HG03558 (cell line): ENCODE results near the gene PRR15L.
"Not testable (repeated sequence)": the region's sequence is repeated elsewhere in the genome, so short reads cannot be mapped to it uniquely, and the experiment has no call there.

Source experiments
- ATAC-seq: cut with Tn5 transposase; IDR thresholded peaks from one replicate; pipeline ENCODE4 v1.9.1; 2021; ENCODE audit warnings: moderate number of reproducible peaks; ENCODE audit not compliant: unreplicated experiment; ENCODE audit errors: extremely low read depth

PRR15L gene

GRCh38 chr17:47989700-47990099, 32.0 kb upstream of the PRR15L start:
- no peak for ATAC-seq

- no peak for ATAC-seq
These were observed 31.5 kb upstream of the PRR15L start for GRCh38 chr17:47989159-47989558.

- ATAC-seq = not testable (repeated sequence)
These were observed 30.8 kb upstream of the PRR15L start for GRCh38 chr17:47988445-47988844.

- no peak for ATAC-seq
These were observed 29.7 kb upstream of the PRR15L start for GRCh38 chr17:47987240-47987835.

DNA sequence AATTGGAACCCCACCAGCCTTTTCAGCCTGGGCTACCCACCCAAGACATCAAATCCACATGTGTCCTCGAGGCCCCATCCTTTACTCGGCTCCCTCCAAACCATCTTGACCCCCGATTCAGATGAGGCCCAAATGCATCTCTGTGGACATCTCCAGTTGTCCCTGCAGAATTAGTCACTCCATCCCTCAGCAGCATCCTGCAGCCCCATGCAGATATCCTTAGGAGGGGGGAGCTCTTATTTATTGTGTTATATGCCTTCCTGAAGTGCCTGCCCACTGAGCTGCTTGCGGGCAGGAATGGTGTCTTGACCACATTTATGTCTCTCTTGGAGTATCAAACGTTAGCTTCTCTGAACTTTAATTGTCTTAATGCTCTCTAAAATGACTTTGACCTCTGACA, 28.8 kb upstream of the PRR15L start:
- no peak for ATAC-seq

DNA sequence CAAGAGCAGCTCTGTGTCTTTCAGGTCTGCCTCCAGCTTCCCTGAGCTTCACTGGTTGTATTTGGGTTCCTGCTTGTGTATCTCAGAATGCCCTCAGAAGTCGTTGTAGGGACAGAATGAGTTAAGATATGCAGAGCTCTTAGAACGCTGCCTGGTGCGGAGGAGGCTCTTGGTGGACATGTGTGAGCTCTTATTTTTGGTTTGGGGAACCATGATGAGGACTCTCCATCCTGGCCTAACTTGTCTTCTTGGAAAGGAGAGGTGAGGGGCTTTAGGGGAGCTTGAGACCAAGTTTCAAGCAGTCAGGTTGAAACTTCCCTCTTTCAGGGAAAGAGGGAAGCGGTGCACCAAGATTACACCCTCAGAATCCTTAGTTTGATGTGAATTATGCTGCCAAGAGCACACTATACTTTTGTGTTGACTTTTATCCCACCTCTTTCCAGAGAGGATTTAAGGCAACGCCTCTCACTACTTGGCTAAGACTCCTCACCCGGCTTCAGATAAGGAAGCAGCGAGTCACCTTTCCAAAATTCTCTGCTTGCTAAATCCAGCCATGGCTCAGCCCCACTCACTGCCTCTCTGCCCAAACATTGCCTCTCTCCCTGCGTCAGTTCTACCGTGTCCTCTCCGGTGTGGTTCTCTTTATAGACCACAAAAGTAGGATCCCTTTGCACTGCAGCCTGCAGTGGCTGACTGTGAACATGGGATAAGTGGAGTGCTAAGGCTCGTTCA, 26.0 kb upstream of the PRR15L start:
- ATAC-seq = no peak

GRCh38 chr17:47982645-47983390, 25.1 kb upstream of the PRR15L start:
- ATAC-seq = no peak

DNA sequence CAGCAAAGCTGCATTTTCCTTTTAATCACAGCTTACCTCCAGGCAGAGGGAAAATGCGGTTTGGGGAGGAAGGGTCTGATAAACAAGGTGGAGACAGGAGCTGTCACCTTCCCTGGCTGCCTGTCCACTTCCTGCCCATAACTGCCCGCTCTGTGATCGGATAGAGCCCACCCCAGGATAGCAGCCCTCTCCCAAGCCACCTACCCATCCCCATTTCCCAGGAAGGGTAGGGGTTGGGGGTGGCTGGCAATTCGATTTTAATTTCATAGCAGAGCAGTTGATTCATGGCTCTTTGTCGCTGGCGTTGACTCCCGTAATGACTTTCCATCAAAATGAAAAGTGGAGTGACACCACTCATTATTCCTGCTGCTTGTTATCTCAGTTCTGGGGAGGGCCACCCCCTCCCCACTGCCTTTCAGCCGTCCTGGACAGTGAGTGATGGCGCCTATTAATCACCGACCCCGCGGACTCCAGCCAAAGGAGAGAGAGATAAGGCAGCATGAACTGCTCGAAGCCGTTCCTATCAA, 24.5 kb upstream of the PRR15L start:
- no peak for ATAC-seq

DNA sequence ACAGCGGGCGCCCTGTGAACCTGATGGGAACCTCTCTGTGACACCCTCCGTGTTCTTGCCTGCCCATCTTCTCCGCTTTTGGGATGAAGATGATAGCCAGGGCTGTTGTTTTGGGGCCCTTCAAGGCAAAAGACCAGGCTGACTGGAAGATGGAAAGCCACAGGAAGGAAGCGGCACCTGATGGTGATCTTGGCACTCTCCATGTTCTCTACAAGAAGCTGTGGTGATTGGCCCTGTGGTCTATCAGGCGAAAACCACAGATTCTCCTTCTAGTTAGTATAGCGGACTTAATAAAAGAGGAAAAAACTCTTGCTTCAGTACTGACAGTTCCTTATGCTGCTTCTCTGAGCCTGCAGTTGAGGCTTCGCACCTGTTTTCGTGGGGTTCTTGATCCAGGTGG, 23.8 kb upstream of the PRR15L start:
- ATAC-seq = no peak

DNA sequence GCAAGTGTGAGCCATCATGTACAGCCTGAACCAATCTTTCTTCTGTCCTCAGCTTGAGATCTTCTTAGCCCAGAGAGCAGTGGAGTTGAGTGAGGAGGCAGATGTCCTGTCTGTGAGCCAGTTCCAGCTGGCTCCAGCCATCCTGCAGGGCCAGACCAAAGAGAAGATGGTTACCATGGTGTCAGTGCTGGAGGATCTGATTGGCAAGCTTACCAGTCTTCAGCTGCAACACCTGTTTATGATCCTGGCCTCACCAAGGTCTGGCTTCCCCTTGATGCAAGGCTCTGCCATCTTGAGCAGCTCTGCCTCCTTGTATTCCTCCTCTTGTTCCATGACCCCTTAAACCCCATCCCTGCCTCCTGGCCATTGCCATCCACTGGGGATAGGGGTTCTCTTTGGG, 22.9 kb upstream of the PRR15L start:
- no peak for ATAC-seq

DNA sequence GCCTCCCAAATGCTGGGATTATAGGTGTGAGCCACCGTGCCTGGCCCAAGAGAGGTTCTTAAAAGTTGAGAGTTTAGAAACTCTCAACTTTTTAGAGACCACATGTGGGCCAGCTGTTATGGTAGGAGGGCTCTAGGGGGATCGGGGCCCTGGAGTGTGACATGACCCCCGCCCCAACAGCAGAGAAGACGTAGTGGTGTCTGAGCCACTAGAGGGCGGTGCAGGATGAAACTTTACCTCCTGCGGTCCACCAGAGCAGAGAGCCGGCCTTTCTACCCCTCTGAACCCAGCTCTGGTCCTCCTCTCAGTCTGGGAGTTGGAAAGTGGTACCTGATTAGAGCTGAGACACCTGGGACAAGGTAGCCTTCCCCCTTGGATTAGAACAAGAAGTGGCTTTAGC, 20.6 kb upstream of the PRR15L start:
- no peak for ATAC-seq

- ATAC-seq = no peak
These were observed 18.1 kb upstream of the PRR15L start for GRCh38 chr17:47975823-47976205.

DNA sequence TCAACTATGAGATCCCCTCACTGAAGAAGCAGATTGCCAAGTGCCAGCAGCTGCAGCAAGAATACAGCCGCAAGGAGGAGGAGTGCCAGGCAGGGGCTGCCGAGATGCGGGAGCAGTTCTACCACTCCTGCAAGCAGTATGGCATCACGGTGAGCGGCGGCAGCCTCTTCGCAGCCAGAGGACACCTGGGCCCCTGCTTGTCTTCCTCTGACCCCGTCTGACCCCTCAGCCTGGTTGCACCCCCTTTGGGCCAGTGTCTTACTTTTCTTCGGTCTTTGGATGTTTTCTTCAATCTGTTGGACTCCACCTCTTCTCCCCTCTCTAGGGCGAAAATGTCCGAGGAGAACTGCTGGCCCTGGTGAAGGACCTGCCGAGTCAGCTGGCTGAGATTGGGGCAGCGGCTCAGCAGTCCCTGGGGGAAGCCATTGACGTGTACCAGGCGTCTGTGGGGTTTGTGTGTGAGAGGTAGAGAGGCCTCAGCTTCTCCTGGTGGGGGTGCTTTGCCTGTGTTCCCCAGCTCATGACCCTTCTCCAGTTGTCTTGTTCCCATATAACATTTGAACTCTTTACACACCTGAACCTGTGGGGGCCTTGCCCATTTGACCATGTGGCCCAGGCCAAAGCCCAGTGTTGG, 17.6 kb upstream of the PRR15L start:
- ATAC-seq = no peak

DNA sequence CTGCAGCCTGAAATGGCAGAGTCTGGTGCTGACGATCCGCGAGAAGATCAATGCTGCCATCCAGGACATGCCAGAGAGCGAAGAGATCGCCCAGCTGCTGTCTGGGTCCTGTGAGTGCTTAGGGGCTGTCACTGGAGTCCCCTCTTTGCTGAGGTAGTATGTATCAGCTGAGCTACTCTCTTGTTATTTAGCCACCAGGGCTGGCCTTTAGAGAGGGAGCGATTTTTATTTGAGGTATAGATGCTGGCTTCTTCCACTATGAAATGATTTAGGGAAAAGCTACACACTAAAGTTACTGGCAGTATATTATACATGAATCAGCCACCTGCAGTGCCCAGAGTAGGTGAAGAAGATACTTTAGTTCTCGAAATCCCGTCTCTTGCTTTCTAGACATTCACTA, 15.9 kb upstream of the PRR15L start:
- ATAC-seq = no peak

GRCh38 chr17:47970725-47971499, 13.2 kb upstream of the PRR15L start, which contains the start of gene CDK5RAP3:
CDK5RAP3 (plus strand) TSS chr17:47971113; CDS start chr17:47971147, 34 bp downstream.
- peak; percentile 85 for ATAC-seq

DNA sequence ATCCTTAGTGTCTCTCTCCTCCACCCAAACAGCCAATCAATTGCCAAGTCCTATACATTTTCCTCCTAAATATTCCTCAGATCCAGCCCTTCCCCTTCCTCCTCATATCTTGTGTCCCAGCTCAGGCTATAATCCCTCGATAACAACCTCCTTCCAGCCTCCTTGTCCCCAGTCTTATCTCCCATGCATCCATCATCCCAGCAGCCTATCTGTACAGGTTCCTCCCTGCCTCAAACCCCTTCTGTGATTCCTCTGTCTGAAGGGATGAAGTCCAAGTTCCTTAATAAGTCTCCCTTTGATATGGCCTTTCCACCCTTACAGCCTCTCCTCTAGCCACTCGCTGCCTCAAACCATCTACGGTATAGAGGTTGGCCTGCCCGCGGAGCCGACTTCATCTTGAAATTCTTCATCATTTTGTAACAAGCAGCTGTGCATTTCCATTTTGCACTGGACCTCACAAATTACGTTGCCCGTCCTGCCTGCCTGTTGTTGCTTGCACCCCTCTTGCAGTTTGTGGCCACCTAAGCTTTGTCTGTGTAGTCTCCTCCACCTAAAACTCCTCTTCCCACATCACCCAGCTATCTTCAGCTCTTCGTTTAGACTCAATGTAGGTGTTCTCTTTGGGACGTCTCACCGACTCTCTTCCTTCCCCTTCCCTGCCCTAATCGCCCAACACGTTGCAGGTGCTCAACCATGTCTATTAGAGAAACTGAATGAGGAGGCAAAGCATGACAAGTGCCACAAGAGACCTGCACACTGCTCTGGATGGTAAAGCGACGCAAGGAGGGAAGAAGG, 12.4 kb upstream of the PRR15L start:
- no peak for ATAC-seq

DNA sequence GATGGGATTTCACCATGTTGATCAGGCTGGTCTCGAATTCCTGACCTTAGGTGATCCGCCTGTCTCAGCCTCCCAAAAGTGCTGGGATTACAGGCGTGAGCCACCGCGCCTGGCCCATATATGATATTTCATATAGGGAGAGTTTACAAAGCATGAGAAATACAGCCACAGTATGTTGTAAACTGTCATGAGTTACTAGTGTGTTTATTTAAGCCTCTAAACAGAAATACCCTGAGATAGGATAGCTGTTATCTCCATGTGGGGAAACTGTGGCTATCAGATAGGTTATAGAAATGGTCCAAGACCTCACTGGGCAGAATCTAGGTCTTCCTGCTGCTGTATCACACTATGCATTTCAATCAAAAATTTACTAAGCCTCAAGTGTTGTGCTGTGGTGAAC, 11.2 kb upstream of the PRR15L start:
- ATAC-seq = no peak

GRCh38 chr17:47967607-47968252, 10.0 kb upstream of the PRR15L start:
- ATAC-seq = no peak

DNA sequence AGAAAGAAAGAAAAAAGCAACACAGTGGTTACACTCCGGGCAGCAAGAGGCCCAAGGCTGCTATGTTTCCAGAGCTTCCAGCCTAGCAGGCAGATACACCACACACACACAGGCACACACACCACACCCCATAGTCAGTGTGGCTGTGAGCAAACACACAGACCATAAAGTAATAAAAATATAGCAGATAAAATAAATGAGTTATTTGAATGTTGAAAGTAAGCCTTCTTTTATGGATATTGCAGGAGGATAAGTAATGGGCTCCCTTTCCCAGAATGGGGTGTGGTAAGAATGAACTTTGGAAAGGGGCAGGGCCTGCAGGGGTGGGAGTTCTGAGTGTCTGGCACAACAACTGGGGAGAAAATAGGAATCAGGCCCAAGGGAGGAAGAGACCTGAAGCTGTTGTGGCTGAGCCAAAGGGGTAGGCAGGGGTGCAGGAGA, 8.4 kb upstream of the PRR15L start:
- ATAC-seq = no peak
